Tibial nerve (tissue), 4 donors: ENCODE data around the gene ARHGAP6.
"Not testable (repeated sequence)": the region's sequence is repeated elsewhere in the genome, so short reads cannot be mapped to it uniquely, and the experiment has no call there.

ENCODE experiments used
- EP300 ChIP-seq, 2 donors: sonication (generic); formaldehyde crosslinking; IDR thresholded peaks; one replicate each; pipeline ENCODE4 v1.6.1; 2017; ENCODE audit warnings: antibody characterized with exemption in 2 of 2, mild to moderate bottlenecking in 1 of 2
- POLR2A ChIP-seq, 2 donors: fragments of 450-650 bp; IDR thresholded peaks; one replicate each; pipeline ENCODE4 v1.6.1; 2017; ENCODE audit warnings: antibody characterized with exemption in 2 of 2, mild to moderate bottlenecking in 2 of 2, moderate library complexity in 2 of 2
- TF ChIP-seq, protein P1 (sequence below), 5 experiments: fragments of 200-600 bp in 3 of 5; fragments of 450-650 bp in 2 of 5; sonication (generic) in 3 of 5; IDR thresholded peaks; one replicate each; pipeline ENCODE4 v1.5.1; 2016 to 2019; ENCODE audit warnings: antibody characterized with exemption in 5 of 5, mild to moderate bottlenecking in 3 of 5, moderate library complexity in 2 of 5

- TF ChIP-seq EP300, POLR2A (IDR thresholded peaks at IDR 0.05): not testable (repeated sequence)
- TF ChIP-seq, protein P1, sequence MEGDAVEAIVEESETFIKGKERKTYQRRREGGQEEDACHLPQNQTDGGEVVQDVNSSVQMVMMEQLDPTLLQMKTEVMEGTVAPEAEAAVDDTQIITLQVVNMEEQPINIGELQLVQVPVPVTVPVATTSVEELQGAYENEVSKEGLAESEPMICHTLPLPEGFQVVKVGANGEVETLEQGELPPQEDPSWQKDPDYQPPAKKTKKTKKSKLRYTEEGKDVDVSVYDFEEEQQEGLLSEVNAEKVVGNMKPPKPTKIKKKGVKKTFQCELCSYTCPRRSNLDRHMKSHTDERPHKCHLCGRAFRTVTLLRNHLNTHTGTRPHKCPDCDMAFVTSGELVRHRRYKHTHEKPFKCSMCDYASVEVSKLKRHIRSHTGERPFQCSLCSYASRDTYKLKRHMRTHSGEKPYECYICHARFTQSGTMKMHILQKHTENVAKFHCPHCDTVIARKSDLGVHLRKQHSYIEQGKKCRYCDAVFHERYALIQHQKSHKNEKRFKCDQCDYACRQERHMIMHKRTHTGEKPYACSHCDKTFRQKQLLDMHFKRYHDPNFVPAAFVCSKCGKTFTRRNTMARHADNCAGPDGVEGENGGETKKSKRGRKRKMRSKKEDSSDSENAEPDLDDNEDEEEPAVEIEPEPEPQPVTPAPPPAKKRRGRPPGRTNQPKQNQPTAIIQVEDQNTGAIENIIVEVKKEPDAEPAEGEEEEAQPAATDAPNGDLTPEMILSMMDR (IDR thresholded peaks at IDR 0.05) = not testable (repeated sequence)
These were observed 542.6 kb downstream of the ARHGAP6 start for GRCh38 chrX:11123087-11123486.
